D721Med (cell line): Measurements from ENCODE around the gene CLCF1.
"Not testable (repeated sequence)": the region's sequence is repeated elsewhere in the genome, so short reads cannot be mapped to it uniquely, and the experiment has no call there.

ENCODE experiments used
- DNase-seq: peaks from one replicate; pipeline ENCODE4 v3.0.0; 2011; ENCODE audit warnings: low spot score; ENCODE audit not compliant: insufficient read length
- FAIRE-seq: peaks from 2 replicates; lab custom pipeline; 2011; peaks lifted over from hg19 to GRCh38; lab: Jason Lieb, UNC
- TF ChIP-seq, protein P1 (sequence below): IDR thresholded peaks from 2 replicates; pipeline ENCODE4 v1.5.1; 2012; ENCODE audit warnings: mild to moderate bottlenecking, control low read depth; ENCODE audit not compliant: insufficient read depth; ENCODE audit errors: missing control alignments

CLCF1 gene

GRCh38 chr11:67321313-67321871 lies 52.0 kb downstream of the CLCF1 start:
- no peak for DNase-seq
- TF ChIP-seq, protein P1, sequence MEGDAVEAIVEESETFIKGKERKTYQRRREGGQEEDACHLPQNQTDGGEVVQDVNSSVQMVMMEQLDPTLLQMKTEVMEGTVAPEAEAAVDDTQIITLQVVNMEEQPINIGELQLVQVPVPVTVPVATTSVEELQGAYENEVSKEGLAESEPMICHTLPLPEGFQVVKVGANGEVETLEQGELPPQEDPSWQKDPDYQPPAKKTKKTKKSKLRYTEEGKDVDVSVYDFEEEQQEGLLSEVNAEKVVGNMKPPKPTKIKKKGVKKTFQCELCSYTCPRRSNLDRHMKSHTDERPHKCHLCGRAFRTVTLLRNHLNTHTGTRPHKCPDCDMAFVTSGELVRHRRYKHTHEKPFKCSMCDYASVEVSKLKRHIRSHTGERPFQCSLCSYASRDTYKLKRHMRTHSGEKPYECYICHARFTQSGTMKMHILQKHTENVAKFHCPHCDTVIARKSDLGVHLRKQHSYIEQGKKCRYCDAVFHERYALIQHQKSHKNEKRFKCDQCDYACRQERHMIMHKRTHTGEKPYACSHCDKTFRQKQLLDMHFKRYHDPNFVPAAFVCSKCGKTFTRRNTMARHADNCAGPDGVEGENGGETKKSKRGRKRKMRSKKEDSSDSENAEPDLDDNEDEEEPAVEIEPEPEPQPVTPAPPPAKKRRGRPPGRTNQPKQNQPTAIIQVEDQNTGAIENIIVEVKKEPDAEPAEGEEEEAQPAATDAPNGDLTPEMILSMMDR: no peak
- no peak for FAIRE-seq

DNA sequence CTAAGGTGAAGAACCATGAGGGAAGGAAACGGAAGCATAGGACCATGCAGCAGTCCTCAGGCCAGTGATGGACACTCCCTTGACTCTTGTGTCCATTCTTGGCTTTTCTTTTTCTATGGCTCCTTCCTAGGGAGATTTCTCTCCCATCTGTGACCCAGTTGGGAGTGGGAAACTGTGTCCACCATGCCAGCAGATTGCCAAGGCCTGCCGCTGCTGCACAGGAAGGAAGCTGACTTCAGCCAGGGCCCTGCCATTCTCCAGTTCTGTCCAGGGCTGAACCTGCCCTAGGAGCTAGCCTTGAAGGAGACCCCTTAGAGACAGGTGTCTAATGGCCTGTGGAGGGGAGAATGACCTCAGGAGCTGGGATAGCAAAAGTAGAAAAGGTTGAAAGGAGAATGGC lies 52.7 kb downstream of the CLCF1 start:
- DNase-seq (no peak), FAIRE-seq (no peak)
- TF ChIP-seq, protein P1: no peak

DNA sequence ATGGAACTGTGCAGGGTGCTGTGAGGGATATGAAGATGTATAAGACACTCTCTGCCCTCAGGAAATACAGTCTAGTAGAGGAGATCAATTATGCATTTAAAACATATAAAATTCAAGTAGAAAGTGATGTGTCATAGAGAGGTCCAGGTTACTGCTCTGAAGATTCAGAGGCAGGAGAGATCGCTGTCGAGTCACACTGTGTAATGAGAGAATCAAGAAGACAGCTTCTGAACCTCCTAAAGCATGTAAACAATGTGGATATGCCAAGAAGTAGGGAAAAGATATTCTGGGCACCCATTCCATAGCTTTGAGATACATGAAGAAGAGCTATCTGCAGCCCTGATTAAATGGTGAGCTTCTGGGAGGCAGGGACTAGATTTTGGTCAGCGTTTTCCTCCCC lies 53.4 kb downstream of the CLCF1 start:
- FAIRE-seq (no peak), DNase-seq (no peak)
- TF ChIP-seq, protein P1: no peak

DNA sequence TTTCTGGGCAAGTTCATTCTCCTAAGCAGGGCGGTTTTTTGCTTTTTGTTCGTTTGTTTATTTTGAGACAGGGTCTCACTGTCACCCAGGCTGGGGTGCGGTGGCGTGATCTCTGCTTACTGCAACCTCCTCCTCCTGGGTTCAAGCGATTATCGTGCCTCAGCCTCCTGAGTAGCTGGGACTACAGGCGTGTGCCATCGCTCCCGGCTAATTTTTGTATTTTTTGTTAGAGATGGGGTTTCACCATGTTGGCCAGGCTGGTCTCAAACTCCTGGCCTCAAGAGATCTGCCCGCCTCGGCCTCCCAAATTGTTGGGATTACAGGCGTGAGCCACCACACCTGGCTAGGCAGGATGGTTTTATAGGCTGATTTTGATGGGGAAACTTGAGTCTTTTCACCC lies 54.5 kb downstream of the CLCF1 start:
- not testable (repeated sequence) for FAIRE-seq, DNase-seq

GRCh38 chr11:67317888-67318555 lies 55.4 kb downstream of the CLCF1 start:
- TF ChIP-seq, protein P1: no peak
- FAIRE-seq: no peak
- no peak for DNase-seq

- DNase-seq (peak; percentile 100), FAIRE-seq (no peak)
- TF ChIP-seq, protein P1: peak; percentile 90
These were observed 56.1 kb downstream of the CLCF1 start for GRCh38 chr11:67317205-67317887.

- TF ChIP-seq, protein P1: no peak
- FAIRE-seq (no peak), DNase-seq (no peak)
These were observed 56.6 kb downstream of the CLCF1 start for GRCh38 chr11:67316882-67317204.
